HFFc6 (cell line): ENCODE data around the gene JPH2. TPM values are rescaled to one million over a fixed set of nuclear protein-coding genes. Genes with fewer than 3 reads are reported as not detected.
"Not testable (repeated sequence)": the region's sequence is repeated elsewhere in the genome, so short reads cannot be mapped to it uniquely, and the experiment has no call there.

Source experiments
- DNase-seq: peaks from one replicate; pipeline ENCODE4 v3.0.0-alpha.2; 2018
- H3K27ac Mint-ChIP-seq: 2 replicates; pipeline ENCODE4 v1.8.0; 2020; ENCODE audit warnings: mild to moderate bottlenecking, mixed read lengths
- H3K27me3 Mint-ChIP-seq: 2 replicates; pipeline ENCODE4 v1.8.0; 2021; ENCODE audit warnings: mild to moderate bottlenecking, moderate library complexity, mixed read lengths; ENCODE audit not compliant: insufficient read depth
- H3K36me3 Mint-ChIP-seq: 2 replicates; pipeline ENCODE4 v1.8.0; 2021; ENCODE audit warnings: low read depth, mixed read lengths
- H3K4me1 Mint-ChIP-seq: 2 replicates; pipeline ENCODE4 v1.8.0; 2020; ENCODE audit warnings: low read depth, mixed read lengths
- H3K4me3 Mint-ChIP-seq: 2 replicates; pipeline ENCODE4 v1.8.0; 2020; ENCODE audit warnings: mild to moderate bottlenecking, moderate library complexity, mixed read lengths
- H3K9me3 Mint-ChIP-seq: 2 replicates; pipeline ENCODE4 v1.8.0; 2020; ENCODE audit warnings: mild to moderate bottlenecking, mixed read lengths
- total RNA-seq, 6 experiments: library from RNA; stranded (reverse); fragmentation: NEBNext Ultra II Directional; extraction: Animal tissue kit (Norgen Biotek cat#: 25700); gene quantifications; 2 replicates in 1 of 6; 3 replicates in 5 of 6; pipeline ENCODE4 v1.2.3, GENCODE V29; 2021
- TF ChIP-seq, protein P1 (sequence below): fragments of 200-600 bp; sonication (generic); IDR thresholded peaks from 2 replicates; pipeline ENCODE4 v1.5.0; 2021; ENCODE audit warnings: antibody characterized with exemption, mild to moderate bottlenecking

JPH2 gene
- total RNA-seq, 6 experiments from 2014 or later, result 9.7 to 14.4 (median 13.5) TPM

DNA sequence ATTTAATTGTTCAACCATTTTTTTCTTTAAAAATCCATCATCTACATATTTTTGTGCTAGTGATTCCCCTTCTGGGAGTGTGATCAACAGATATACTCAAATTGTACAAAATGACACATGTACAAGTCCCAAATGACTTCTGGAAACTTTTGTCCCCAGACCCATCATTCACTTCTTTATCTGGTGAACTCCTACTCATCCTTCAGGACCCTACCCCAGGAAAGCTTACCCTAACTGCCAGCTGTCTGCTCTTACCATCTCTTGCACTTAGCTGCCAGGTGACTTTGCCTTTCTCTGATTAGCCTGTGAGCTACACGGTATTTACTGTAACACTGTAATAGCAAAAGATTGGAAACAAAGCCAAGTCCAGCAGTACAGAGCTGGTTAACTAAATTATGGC is 55.3 kb downstream of the JPH2 start:
- TF ChIP-seq, protein P1, sequence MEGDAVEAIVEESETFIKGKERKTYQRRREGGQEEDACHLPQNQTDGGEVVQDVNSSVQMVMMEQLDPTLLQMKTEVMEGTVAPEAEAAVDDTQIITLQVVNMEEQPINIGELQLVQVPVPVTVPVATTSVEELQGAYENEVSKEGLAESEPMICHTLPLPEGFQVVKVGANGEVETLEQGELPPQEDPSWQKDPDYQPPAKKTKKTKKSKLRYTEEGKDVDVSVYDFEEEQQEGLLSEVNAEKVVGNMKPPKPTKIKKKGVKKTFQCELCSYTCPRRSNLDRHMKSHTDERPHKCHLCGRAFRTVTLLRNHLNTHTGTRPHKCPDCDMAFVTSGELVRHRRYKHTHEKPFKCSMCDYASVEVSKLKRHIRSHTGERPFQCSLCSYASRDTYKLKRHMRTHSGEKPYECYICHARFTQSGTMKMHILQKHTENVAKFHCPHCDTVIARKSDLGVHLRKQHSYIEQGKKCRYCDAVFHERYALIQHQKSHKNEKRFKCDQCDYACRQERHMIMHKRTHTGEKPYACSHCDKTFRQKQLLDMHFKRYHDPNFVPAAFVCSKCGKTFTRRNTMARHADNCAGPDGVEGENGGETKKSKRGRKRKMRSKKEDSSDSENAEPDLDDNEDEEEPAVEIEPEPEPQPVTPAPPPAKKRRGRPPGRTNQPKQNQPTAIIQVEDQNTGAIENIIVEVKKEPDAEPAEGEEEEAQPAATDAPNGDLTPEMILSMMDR, result no peak

DNA sequence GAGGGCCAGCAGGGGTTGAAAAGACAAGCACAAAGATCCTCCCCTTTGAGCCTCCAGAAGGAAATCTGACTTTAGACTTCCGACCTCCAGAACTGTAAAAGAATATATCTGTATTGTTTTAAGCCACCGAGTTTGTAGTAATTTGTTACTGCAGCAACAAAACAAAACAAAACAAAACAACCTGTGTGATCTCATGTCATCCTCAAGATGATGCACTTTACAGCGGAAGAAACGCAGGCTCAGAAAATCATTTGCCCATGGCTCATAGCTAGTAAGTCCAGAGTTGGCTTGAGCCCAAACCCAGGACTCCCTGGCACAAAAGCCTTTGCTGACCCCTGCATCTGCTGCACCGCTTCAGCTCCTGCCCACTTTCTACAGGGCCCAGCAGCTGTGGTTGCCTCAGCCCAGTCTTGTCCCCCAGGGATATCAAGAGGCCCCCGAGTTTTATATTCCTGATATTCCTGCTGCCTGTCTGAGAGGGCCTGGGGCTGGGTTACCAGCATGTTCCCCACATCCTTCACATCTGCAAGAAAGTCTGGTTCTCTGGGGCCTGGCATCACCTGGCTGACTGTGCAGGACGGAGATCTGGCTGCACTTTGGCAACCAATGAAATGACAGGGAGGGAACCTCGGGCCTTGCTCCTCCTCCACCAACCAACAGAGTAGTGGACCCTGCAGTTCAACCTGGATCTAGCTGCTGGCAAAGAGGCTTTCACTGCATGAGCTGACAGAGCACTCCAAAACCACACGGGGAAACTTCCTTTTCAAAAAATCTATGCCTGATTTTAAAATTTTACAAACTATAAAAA is 56.9 kb downstream of the JPH2 start:
- Mint-ChIP-seq H3K4me1 (peaks cover 10% of the 10 kb centered on the region), H3K27ac (no peak overlapping the region), H3K4me3 (no peak overlapping the region), H3K9me3 (no peaks in the 10 kb centered on the region), H3K27me3 (no peaks in the 10 kb centered on the region), H3K36me3 (no peaks in the 10 kb centered on the region)
- TF ChIP-seq, protein P1, result no peak
- DNase-seq, result peak; percentile 19

More for the DNA sequence above, 55.3 kb downstream of the JPH2 start:
- no peak overlapping the region for H3K4me3 Mint-ChIP-seq
- peaks cover 25% of the 10 kb centered on the region for H3K4me1 Mint-ChIP-seq
- H3K9me3 Mint-ChIP-seq, result no peaks in the 10 kb centered on the region
- no peak for DNase-seq
- H3K27me3 Mint-ChIP-seq, result no peaks in the 10 kb centered on the region
- no peak overlapping the region for H3K27ac Mint-ChIP-seq
- no peaks in the 10 kb centered on the region for H3K36me3 Mint-ChIP-seq

DNA sequence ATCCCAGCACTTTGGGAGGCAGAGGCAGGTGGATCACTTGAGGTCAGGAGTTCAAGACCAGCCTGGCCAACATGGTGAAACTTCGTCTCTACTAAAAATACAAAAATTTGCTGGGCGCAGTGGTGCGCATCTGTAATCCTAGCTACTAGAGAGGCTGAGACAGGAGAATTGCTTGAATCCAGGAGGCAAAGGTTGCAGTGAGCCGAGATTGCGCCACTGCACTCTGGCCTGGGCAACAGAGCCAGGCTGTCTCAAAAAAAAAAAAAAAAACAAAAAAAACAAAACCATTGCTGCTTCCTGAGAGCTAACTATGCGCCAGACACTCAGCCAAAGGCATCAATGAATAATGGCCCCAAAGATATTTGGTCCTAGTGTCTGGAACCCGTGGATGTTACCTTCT is 57.7 kb downstream of the JPH2 start:
- H3K27ac Mint-ChIP-seq, H3K36me3 Mint-ChIP-seq, DNase-seq, H3K4me1 Mint-ChIP-seq, H3K4me3 Mint-ChIP-seq, H3K9me3 Mint-ChIP-seq, H3K27me3 Mint-ChIP-seq: not testable (repeated sequence)

DNA sequence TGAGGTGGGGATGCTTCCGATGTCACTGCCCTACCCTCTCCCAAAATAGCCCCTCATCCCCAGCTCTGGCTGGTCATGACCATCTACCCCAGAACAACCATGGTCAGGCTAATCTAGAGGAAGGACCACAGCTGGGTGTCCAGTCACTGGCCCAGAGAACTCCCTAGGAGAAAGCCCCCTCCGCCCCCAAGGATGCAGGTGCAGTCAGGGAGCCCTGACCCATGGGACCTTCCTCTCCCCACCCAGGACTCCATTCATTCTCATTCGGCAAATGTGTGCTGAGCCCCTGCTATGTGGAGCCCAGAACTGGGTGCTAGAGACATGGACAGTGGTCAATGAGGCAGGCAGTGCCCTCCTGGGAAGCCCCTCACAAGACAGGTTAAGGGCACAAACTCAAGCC is 60.5 kb downstream of the JPH2 start:
- H3K4me3 Mint-ChIP-seq, result no peak overlapping the region
- TF ChIP-seq, protein P1, result no peak
- H3K9me3 Mint-ChIP-seq, result no peaks in the 10 kb centered on the region
- H3K36me3 Mint-ChIP-seq, result no peaks in the 10 kb centered on the region
- H3K4me1 Mint-ChIP-seq, result peaks cover 7% of the 10 kb centered on the region; the same call in 1 of the 2 replicates
- H3K27ac Mint-ChIP-seq, result no peak overlapping the region
- no peaks in the 10 kb centered on the region for H3K27me3 Mint-ChIP-seq
- no peak for DNase-seq

DNA sequence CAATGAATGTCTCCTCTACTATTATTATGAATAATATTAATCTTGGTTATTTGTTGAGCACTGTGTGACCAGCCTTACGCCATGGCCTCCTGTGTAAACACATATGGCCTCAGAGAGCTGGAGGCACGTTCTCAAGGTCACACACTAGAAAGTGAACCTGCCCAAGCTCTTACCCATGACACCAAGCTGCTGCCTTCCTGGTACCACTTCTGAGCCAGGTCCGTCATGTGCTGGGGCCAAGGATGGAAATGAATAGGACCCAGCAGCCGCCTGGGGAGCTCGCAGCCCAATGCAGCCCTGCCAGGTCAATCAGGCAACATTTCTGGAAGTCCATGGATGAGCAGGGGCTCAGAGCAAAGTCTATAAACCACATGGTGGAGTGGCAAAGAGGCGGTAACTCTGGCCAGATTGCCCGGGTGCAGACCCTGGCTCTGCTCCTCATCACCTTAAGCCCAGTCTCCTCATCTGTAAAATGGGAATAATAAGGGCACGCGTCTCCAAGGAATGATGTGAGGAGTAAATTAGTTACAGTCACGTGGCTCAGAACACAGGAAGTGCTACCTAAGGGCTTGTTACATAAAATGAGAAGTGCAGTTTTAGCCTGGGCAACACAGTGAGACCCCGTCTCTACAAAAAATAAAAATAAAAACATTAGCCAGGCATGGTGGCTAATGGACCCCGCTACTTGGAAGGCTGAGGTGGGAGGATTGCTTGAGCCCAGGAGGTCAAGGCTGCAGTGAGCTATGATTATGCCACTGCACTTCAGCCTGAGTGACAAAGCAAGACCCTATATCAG is 61.5 kb downstream of the JPH2 start:
- H3K36me3 Mint-ChIP-seq, result no peaks in the 10 kb centered on the region
- H3K27ac Mint-ChIP-seq, result no peak overlapping the region
- H3K27me3 Mint-ChIP-seq, result no peaks in the 10 kb centered on the region
- TF ChIP-seq, protein P1, result no peak
- no peaks in the 10 kb centered on the region for H3K9me3 Mint-ChIP-seq
- no peak for DNase-seq
- peaks cover 3% of the 10 kb centered on the region; the same call in 1 of the 2 replicates for H3K4me1 Mint-ChIP-seq
- H3K4me3 Mint-ChIP-seq, result no peak overlapping the region
